Measurements from ENCODE around the gene BMERB1. TPM values are rescaled to one million over a fixed set of nuclear protein-coding genes. Genes with fewer than 3 reads are reported as not detected.
"Not testable (repeated sequence)": the region's sequence is repeated elsewhere in the genome, so short reads cannot be mapped to it uniquely, and the experiment has no call there.

BMERB1 gene
- total RNA-seq, 1 donor from 2014 or later, result 3.6 TPM

DNA sequence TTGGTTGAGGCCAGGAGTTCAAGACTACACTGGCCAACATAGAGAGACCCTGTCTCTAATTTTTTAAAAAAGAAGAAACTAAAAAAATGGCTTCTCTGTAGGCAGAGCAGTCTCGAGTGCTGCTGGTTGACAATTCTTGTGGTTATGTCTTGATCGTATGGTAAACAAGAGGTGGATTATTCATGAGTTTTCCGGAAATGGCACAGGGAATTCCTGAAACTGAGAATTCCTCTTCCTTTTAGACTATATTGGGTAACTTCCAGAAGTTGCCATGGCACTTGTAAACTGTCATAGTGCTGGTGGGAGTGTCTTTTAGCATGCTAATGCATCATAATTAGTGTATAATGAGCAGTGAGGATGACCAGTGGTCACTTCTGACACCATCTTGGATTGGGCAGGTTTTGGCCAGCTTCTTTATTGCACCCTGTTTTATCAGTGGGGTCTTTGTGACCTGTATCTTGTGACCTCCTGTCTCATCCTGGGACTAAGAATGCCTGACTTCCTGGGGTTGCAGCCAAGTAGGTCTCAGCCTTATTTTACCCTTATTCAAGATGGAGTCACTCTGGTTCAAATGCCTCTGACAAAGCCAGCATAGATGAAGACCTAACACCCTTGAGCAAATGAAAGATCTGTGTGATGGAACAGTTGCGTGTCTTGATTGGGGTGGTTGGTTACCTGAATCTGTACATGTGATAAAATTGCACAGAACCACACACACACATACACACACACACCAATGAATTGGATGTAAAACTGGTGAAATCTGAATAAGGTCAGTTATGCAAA lies 30.2 kb downstream of the BMERB1 start:
- no peak for ATAC-seq

DNA sequence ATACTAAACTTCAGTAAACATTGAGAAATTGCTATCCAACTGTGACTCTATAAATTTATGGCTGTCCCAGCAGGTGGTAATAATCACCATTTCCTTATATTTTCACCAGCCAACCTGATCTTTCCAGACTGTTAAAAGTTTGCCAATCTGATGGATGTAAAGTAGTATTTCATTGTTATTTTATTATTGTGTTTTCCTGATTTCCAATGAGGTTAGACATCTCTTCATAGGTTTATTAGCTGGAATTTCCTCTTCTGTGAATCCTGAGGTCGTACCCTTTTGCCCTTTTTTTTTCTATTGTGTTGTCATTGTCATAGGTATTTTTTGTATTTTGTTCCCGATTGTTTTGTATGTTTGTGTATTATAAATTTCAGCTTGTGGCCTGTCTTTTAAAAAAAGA lies 31.7 kb downstream of the BMERB1 start:
- ATAC-seq, result no peak

DNA sequence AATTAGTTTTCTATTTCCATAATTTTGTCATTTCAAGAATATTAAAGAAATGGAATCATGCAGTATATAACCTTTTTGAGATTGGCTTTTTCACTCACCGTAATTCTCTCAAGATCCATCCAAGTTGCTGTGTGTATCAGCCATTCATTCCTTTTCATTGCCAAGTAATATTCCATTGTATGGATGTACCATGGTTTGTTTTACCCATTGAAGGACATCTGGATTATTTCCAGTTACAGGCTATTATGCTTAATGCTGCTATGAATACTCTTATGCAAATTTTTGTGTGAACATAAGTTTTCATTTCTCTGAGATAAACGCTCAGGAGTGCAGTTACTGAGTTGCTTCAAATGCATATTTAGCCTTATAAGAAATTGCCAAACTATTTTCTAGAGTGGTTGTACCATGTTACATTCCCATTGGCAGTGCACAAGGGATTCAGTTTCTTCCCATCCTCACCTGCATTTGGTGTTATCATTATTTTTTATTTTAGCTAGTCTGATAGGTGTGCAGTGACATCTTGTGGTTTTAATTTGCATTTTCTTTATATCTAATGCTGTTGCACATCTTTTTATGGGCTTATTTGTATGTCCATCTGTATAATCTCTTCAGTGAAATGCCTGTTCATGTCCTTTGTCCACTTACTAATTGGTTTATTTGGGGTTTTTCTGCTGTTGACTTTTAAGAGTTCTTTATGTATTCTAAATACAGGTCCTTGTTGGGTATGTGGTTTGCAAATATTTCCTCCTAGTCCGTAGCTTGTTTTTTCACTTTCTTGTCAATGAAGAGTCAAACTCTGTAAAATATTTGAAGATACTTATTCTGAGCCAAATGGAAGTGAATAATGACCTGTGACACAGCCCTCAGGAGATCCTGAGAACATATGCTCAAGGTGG lies 32.7 kb downstream of the BMERB1 start:
- ATAC-seq, result no peak

DNA sequence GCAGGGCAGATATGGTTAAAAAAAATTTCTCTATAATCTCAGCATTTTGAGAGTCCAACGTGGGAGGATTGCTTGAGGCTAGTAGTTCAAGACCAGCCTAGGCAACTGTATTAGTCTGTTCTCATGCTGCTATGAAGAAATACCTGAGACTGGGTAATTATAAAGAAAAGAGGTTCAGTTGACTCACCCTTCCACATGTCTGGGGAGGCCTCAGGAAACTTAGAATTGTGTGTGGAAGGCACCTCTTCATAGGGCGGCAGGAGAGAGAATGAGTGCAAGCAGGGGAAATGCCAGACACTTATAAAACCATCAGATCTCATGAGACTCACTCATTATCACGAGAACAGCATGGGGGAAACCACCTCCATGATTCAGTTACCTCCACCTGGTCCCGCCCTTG lies 42.6 kb downstream of the BMERB1 start:
- not testable (repeated sequence) for ATAC-seq

DNA sequence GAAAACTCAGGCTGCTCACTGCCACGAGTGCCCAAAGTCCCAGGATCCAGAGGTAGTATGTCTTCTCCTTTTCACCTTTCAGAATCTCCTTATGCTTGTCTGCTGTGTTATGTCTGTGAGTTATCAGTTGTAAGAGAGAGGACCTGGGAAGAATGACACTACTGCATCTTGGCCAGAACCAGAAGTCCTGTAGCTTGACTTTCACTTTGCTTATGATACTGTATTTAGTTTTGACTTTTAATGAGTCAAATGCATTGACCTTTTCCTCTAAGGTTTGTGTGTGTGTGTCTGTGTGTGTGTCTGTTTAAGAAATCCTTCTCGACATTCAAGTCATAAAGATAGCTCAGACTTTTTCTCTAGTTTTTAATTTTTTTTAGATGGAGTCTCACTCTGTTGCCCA lies 43.4 kb downstream of the BMERB1 start:
- no peak for ATAC-seq

DNA sequence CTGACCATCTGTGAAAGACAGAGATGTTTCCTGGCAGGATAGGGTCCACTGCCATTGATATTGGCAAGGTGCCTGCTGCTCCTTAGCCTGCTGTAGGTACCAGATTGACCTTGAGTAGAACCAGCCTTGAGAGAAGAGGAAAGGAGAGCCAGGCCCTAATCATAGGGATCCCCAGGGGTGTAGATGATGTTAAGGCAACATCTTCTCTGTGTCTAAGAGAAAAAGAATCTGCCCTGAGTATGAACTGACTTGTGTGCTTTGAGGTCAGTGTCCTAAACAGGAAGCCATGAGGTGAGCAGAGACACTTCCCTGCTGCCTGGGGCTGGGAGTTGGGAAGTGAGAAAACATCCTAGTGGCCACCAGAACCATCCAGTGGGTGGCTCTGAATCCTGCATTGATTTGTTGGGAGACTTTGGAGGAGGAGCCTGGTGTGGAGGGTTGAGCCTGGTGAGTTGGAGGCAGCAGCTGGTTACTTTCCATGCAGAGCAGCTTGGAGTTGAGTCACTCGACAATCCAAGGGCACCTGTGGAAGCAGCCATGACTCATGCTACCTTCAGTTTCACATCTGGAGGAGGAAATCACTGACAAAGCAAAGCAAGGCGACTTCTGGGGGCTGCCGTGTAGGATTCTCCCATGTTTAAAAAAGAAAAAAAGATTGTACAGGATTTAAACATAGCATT lies 47.8 kb downstream of the BMERB1 start:
- peak; percentile 99 for ATAC-seq

DNA sequence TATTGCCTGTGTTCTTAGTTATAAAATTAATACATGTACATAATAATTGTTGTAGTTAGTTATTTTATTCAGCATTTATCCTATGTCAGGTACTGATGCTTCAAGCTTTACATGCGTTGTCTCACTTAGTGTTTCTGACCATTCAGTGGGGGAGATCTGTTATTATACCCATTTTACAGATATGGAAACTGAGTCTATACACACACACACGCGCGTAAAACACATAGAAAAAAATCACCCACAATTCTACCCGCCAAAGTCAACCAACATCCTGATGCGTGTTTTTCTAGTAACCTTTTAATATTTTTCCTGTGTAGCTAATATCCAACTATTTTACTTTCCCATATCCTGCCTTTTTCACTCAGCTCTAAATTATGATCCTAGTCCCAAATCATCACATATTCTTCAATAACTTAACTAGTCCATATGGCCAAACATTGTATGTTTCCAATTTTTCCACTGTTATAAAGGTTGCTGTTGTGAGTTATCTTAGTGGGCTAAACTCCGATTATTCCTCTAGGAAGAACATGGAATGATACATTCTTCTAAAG lies 48.4 kb downstream of the BMERB1 start:
- no peak for ATAC-seq

DNA sequence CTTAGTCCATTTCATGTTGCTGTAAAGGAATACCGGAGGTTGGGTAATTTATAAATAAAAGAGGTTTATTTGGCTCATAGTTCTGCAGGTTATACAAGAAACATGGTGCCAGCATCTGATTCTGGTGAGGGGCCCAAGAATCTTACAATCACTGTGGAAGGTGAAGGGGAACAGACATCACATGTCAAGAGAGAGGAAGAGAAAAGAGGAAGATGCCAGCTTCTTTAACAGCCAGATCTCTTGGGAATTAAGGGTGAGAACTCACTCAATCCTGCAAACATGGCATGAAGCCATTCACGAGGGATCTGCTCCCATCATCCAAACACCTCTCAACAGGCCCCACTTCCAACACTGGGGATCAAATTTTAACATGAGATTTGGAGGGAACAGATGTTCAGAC lies 49.5 kb downstream of the BMERB1 start:
- no peak for ATAC-seq

DNA sequence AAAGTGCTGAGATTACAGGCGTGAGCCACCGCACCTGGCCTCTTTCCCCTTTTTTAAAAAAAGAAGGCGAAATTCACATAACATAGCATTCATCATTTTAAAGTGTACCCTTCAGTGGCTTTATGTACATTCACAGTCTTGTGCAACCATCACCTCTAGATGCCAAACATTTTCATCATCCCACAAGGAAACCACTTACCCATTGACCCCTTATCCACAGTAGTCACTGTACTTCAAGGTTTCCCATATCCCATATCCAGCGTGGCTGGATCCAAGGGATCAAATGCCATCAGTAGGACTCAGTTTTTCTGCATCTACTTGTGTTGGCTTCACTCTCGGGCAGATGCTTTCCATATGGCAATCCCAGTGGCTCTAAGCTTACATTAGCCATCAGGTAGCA lies 50.3 kb downstream of the BMERB1 start:
- ATAC-seq, result no peak

DNA sequence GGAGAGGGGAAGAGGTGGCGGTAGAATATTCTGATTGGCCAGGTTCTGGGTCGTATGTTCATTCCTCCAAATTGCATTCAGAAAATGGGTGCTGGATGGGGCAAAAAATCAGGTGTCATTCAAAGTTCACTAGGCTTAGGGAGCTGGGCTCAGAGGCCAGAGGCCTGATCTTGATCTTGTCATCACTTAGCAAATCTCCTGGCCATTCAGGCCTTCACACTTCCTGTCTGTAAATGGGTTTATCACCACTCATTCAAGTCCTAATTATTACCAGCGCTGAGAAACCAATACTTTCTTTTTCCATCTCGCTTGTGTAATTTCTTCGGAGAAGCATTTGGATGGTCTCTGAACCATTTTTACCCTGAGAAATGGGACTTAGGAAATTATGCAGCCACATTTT lies 50.8 kb downstream of the BMERB1 start:
- no peak for ATAC-seq

DNA sequence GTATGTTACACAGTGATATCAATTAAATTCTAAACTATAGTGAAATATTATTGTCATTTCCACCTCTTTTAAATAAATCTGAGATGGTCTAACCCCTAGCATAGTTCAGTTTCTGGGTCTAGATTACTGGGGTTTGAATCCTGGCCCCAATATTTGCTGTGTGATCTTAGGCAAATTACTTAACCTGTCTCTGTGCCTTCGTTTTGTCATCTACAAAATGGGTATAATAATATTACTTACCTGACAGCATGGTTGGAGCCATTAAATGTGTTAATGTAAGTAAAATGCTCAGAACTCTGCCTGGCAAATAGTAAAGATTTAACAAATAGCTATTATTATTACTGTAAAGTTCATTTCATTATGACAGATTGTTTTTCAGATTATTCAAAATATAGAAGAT lies 52.3 kb downstream of the BMERB1 start:
- ATAC-seq, result no peak

DNA sequence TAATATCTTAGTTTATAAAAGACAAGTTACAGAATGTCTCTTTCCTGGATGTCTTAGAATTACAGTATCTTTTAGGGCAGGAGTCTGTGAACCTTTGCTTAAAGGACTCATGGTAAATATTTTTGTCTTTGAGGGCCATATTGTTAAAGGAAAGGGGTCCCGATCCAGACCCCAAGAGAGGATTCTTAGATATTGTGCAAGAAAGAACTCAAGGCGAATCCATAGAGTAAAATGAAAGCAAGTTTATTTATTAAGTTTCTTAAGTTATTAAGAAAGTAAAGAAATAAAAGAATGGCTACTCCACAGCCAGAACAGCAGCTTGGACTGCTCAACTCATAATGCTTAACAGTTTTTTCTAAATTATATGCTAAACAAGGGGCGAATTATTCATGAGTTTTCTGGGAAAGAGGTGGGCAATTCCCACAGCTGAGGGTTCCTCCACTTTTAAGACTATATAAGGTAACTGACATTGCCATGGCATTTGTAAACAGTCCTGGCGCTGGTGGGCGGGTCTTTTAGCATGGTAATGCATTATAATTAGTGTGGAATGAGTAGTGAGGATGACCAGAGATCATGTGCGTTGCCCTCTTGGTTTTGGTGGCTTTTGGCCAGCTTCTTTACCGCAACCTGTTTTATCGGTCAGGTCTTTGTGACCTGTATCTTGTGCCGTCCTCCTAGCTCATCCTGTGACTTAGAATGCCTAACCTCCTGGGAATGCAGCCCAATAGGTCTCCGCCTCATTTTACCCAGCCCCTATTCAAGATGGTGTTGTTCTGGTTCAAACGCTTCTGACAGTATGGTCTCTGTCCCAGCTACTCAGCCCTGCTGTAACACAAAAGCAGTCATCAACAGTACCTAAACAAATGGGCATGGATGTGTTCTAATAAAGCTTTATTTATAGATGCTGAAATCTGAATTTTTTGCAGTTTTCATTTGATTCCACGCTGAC lies 53.2 kb downstream of the BMERB1 start:
- no peak for ATAC-seq

DNA sequence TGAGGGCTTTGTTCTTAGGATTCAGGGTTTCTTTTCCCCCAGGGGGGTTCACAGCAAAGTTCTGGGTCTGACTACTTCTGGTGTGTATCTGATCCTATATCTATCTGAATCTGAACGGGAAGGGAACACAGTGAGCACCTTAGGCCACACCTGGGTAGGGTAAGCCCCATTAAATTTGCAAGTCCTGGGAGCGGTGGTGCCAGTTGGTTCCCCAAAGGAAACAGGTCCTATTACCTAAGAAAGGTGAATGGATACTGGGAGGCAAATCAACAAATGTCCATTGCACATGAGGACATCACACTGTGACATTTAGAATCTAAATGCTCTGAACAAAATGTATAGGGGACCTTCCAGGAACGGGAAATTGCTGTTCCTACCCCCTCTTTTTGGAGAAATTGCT lies 54.6 kb downstream of the BMERB1 start:
- ATAC-seq, result no peak

DNA sequence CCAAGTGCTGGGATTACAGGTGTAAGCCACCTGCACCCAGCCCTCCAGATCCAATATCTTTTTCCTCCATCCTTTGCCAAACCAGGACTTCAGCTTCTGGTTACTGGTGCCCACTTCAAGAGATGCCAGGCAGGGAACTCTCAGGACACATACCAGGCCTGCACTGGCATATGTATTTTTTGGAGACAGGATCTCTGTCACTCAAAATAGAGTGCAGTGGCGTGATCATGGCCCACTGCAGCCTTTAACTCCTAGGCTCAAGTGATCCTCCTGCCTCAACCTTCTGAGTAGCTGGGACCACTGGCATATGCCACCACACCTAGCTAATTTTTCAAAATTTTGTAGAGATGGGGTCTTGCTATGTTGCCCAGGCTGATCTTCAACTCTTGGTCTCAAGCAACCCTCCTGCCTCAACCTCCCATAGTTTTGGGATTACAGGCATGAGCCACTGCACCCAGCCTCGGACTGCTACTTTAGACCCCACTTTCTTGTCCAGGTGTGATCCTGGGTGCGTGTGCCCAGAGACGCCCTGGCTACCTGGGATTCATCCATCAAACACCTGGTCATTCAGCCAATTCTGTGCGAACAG lies 55.8 kb downstream of the BMERB1 start:
- no peak for ATAC-seq

DNA sequence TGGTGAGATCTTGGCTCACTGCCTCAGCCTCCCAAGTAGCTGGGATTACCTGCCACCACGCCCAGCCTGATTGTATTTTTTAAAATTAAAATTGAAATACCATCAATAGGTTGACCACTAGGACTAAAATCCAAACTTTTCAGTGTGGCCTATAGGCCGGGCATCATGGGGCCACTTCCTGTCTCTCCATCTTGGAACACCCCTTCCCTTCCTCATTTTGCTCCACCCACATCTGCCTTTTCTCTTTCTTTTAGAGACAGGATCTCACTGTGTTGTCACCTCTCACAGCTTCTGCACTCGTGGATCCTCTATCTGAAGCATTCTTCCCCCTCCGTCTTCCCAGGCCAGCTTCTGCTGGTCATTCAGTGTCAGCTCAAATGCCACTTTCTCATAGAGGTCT lies 57.0 kb downstream of the BMERB1 start:
- no peak for ATAC-seq

DNA sequence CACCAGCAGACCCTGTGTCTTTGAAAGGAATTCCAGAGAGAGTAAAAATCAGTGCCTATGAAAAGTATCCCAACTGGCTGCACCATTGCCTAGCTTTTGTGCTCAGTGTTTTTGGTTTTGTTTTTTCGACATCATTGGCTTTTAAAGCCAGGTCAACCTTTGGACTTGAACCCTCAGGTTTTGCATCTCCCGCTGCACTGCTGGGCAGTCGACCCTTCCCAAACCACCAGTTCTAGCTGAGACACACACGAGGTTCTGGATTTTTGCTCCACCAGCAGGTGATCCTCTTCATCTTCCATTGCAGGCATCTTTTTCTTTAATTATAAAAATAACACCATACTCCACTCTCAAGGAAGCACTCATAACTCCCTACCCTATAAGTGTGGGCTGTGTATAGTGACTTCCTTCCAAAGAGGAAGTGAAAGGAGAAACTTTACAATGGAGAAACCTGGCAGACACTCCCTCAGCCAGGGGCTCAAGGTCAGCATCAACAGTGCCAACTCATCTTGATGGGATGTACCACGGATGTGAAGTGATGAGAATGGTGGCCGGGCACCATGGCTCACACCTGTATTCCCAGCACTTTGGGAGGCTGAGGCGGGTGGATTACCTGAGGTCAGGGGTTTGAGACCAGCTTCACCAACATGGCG lies 57.8 kb downstream of the BMERB1 start:
- ATAC-seq, result no peak

DNA sequence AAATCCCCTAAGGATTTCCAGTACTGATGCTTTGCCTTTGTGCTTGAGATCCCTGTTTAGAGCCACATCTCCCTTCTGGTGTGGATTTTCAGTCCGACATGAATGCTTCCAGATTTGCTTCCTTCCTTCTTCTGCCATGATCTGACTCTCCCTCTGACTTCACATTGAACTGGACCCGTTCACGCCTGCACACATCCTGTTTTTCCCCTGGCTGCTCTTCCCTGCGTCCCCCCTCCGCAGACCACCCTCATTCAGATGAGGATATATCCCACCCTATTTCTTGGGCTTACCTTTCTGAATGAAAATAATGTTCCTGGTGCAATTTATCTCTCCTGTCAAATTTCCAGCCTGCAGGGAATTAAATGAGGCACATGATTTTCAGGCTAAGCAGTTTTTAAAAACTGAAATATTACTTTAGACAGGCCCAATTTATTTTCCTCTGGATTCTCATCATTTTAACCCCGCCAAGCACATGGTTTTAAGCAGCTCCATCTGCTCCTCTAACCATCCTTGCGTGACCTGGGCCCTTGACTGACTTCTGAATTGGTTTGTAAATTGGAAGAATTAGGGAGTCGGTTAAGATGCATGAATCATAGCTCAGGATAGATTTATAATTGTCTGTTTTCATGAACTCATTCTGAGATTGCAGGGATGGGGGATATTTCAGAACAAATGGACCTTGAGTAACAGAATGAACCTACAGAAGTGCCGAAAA lies 59.2 kb downstream of the BMERB1 start:
- ATAC-seq, result no peak

DNA sequence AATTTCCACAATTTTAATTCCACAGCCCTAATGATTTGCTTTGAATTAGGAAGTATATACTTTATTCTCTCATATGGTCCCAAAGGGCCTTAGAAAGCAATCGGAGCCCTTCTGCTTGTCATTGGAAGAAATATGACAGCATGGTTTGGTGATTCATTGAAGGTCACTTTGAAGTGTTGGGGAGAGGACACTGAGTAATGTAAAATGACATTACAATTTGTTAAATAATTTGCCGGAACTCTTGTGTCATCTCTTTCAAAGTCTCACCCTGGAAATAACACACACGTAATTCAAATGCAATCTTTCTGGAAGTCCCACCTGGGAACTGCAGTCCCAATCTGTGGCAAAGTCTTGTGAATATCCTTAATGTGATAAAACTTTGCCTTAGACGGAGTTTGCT lies 59.8 kb downstream of the BMERB1 start:
- no peak for ATAC-seq

DNA sequence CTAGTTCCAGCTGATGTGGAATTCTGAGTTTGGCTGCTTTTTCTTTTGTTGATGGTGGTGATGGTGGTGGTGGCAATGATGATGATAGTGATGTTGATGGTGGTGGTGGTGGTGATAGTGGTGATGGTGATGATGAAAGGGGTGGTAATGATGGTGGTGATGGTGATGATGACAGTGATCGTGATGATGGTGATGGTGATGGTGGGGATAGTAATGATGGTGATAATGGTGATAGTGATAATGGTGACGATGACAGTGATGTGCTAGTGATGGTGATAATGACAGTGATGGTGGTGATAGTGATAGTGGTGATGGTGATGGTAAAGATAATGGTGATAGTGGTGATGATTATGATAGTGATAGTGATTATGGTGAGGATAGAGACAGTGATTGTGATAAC lies 61.5 kb downstream of the BMERB1 start:
- no peak for ATAC-seq

Measured in esophagus mucosa (tissue), 1 donor.